T-helper 2 cell treated with Interferon-gamma antibody and Interleukin-4, amounts not matched to agents 5 μg/mL and 100 μg/mL, for 36 hours (primary cell): ENCODE data around the gene DOP1A.

Experiments used
- DNase-seq: peaks from one replicate; pipeline ENCODE4 v3.0.0; 2021; ENCODE audit warnings: low spot score
- H3K27ac Mint-ChIP-seq: one replicate; pipeline ENCODE4 v1.8.0; 2021; ENCODE audit warnings: mild to moderate bottlenecking, mixed read lengths
- H3K27me3 Mint-ChIP-seq: one replicate; pipeline ENCODE4 v1.8.0; 2021; ENCODE audit warnings: low read depth, mixed read lengths
- H3K36me3 Mint-ChIP-seq: one replicate; pipeline ENCODE4 v1.8.0; 2021; ENCODE audit warnings: low read depth, mixed read lengths
- H3K4me1 Mint-ChIP-seq: one replicate; pipeline ENCODE4 v1.8.0; 2021; ENCODE audit warnings: low read depth, mixed read lengths
- H3K4me3 Mint-ChIP-seq: one replicate; pipeline ENCODE4 v1.8.0; 2022; ENCODE audit warnings: mild to moderate bottlenecking, moderate library complexity, mixed read lengths
- H3K9me3 Mint-ChIP-seq: one replicate; pipeline ENCODE4 v1.8.0; 2021; ENCODE audit warnings: mixed read lengths

DOP1A gene

GRCh38 chr6:83067448-83068439, at the start of gene DOP1A:
TSS of gene DOP1A (plus strand) at chr6:83067671. CDS start at chr6:83096978, 29,307 bp downstream.
- peaks cover 1% of the 10 kb centered on the region for H3K36me3 Mint-ChIP-seq

GRCh38 chr6:83019741-83020140, 47.7 kb upstream of the DOP1A start:
- peaks cover 24% of the 10 kb centered on the region for H3K36me3 Mint-ChIP-seq
- DNase-seq: no peak
- H3K9me3 Mint-ChIP-seq: peaks cover 6% of the 10 kb centered on the region
- no peak overlapping the region for H3K27ac Mint-ChIP-seq
- no peak overlapping the region for H3K4me3 Mint-ChIP-seq
- no peaks in the 10 kb centered on the region for H3K27me3 Mint-ChIP-seq
- H3K4me1 Mint-ChIP-seq: peaks cover 3% of the 10 kb centered on the region

More at GRCh38 chr6:83067448-83068439, at the start of gene DOP1A:
- H3K27ac Mint-ChIP-seq: peak within 1 kb of the TSS; percentile 75
- H3K27me3 Mint-ChIP-seq: no peaks in the 10 kb centered on the region
- H3K4me3 Mint-ChIP-seq: peak within 1 kb of the TSS; percentile 89
- peak; percentile 97 for DNase-seq
- H3K9me3 Mint-ChIP-seq: no peaks in the 10 kb centered on the region
- H3K4me1 Mint-ChIP-seq: peaks cover 35% of the 10 kb centered on the region

- no peaks in the 10 kb centered on the region for H3K27me3 Mint-ChIP-seq
- no peaks in the 10 kb centered on the region for H3K4me1 Mint-ChIP-seq
- DNase-seq: no peak
- no peak overlapping the region for H3K4me3 Mint-ChIP-seq
- peaks cover 30% of the 10 kb centered on the region for H3K9me3 Mint-ChIP-seq
- H3K36me3 Mint-ChIP-seq: peaks cover 26% of the 10 kb centered on the region
- no peak overlapping the region for H3K27ac Mint-ChIP-seq
Observed at GRCh38 chr6:83031689-83032088, 35.8 kb upstream of the DOP1A start.

- Mint-ChIP-seq H3K36me3 (peaks cover 6% of the 10 kb centered on the region), H3K27ac (no peak overlapping the region), H3K27me3 (no peaks in the 10 kb centered on the region), H3K9me3 (peaks cover 9% of the 10 kb centered on the region), H3K4me1 (no peaks in the 10 kb centered on the region), H3K4me3 (no peak overlapping the region)
- no peak for DNase-seq
Observed at GRCh38 chr6:83038246-83038645, 29.2 kb upstream of the DOP1A start.

GRCh38 chr6:83042467-83043053, 24.9 kb upstream of the DOP1A start:
- Mint-ChIP-seq H3K9me3 (no peaks in the 10 kb centered on the region), H3K27ac (no peak overlapping the region), H3K36me3 (no peaks in the 10 kb centered on the region), H3K4me3 (no peak overlapping the region), H3K27me3 (no peaks in the 10 kb centered on the region), H3K4me1 (no peaks in the 10 kb centered on the region)
- no peak for DNase-seq

- no peaks in the 10 kb centered on the region for H3K27me3 Mint-ChIP-seq
- H3K36me3 Mint-ChIP-seq: no peaks in the 10 kb centered on the region
- no peaks in the 10 kb centered on the region for H3K4me1 Mint-ChIP-seq
- H3K9me3 Mint-ChIP-seq: no peaks in the 10 kb centered on the region
- DNase-seq: no peak
- H3K4me3 Mint-ChIP-seq: no peak overlapping the region
- no peak overlapping the region for H3K27ac Mint-ChIP-seq
Observed at GRCh38 chr6:83044091-83044768, 23.2 kb upstream of the DOP1A start.

- H3K4me3 Mint-ChIP-seq: no peak overlapping the region
- no peaks in the 10 kb centered on the region for H3K27me3 Mint-ChIP-seq
- H3K4me1 Mint-ChIP-seq: no peaks in the 10 kb centered on the region
- H3K9me3 Mint-ChIP-seq: no peaks in the 10 kb centered on the region
- no peaks in the 10 kb centered on the region for H3K36me3 Mint-ChIP-seq
- DNase-seq: no peak
- no peak overlapping the region for H3K27ac Mint-ChIP-seq
Observed at GRCh38 chr6:83047065-83047754, 20.3 kb upstream of the DOP1A start.

GRCh38 chr6:83051377-83052172, 15.9 kb upstream of the DOP1A start:
- Mint-ChIP-seq H3K4me3 (no peak overlapping the region), H3K9me3 (no peaks in the 10 kb centered on the region), H3K36me3 (peaks cover 3% of the 10 kb centered on the region), H3K27me3 (no peaks in the 10 kb centered on the region), H3K27ac (no peak overlapping the region), H3K4me1 (no peaks in the 10 kb centered on the region)
- no peak for DNase-seq

- no peak overlapping the region for H3K4me3 Mint-ChIP-seq
- no peak for DNase-seq
- peaks cover 3% of the 10 kb centered on the region for H3K4me1 Mint-ChIP-seq
- no peaks in the 10 kb centered on the region for H3K27me3 Mint-ChIP-seq
- H3K9me3 Mint-ChIP-seq: no peaks in the 10 kb centered on the region
- H3K27ac Mint-ChIP-seq: no peak overlapping the region
- peaks cover 6% of the 10 kb centered on the region for H3K36me3 Mint-ChIP-seq
Observed at GRCh38 chr6:83053678-83054077, 13.8 kb upstream of the DOP1A start.

- Mint-ChIP-seq H3K27ac (no peak overlapping the region), H3K4me3 (no peak overlapping the region), H3K36me3 (peaks cover 6% of the 10 kb centered on the region), H3K27me3 (no peaks in the 10 kb centered on the region), H3K9me3 (no peaks in the 10 kb centered on the region), H3K4me1 (peaks cover 3% of the 10 kb centered on the region)
- DNase-seq: peak; percentile 9
Observed at GRCh38 chr6:83055366-83055964, 12.0 kb upstream of the DOP1A start.

GRCh38 chr6:83057705-83058321, 9.7 kb upstream of the DOP1A start:
- Mint-ChIP-seq H3K27me3 (no peaks in the 10 kb centered on the region), H3K4me3 (no peak overlapping the region), H3K4me1 (peaks cover 4% of the 10 kb centered on the region), H3K27ac (no peak overlapping the region), H3K9me3 (no peaks in the 10 kb centered on the region), H3K36me3 (peaks cover 8% of the 10 kb centered on the region)
- no peak for DNase-seq

GRCh38 chr6:83061190-83061589, 6.3 kb upstream of the DOP1A start:
- Mint-ChIP-seq H3K9me3 (no peaks in the 10 kb centered on the region), H3K27ac (no peak overlapping the region), H3K4me1 (peaks cover 20% of the 10 kb centered on the region), H3K27me3 (no peaks in the 10 kb centered on the region), H3K36me3 (peaks cover 8% of the 10 kb centered on the region), H3K4me3 (no peak overlapping the region)
- no peak for DNase-seq
